Fibroblast of upper back skin (primary cell): ENCODE results near the gene ZGLP1.

ENCODE experiments used
- DNase-seq: peaks from one replicate; pipeline ENCODE4 v3.0.0-alpha.2; 2013

ZGLP1 gene

GRCh38 chr19:10271543-10272086, 38.0 kb downstream of the ZGLP1 start:
- DNase-seq, result no peak

DNA sequence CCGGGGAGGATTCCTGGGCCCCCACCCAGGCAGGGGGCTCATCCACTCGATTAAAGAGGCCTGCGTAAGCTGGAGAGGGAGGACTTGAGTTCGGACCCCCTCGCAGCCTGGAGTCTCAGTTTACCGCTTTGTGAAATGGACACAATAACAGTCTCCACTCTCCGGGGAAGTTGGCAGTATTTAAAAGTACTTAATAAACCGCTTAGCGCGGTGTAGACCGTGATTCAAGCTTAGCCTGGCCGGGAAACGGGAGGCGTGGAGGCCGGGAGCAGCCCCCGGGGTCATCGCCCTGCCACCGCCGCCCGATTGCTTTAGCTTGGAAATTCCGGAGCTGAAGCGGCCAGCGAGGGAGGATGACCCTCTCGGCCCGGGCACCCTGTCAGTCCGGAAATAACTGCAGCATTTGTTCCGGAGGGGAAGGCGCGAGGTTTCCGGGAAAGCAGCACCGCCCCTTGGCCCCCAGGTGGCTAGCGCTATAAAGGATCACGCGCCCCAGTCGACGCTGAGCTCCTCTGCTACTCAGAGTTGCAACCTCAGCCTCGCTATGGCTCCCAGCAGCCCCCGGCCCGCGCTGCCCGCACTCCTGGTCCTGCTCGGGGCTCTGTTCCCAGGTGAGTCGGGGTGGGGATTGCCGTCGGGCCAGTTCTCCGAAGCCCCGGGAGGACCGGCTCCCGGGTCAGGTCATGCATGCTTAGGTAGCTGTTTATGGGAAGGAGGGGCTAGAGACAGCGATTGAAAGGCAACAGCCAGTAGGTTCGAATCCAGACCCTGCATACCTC, 38.8 kb downstream of the ZGLP1 start, which contains the start of gene ICAM1:
Gene ICAM1 (plus strand): TSS at position 505 of the 779 bp plus-strand sequence. CDS start 40 bp downstream, at position 545.
- DNase-seq, result peak; percentile 35

DNA sequence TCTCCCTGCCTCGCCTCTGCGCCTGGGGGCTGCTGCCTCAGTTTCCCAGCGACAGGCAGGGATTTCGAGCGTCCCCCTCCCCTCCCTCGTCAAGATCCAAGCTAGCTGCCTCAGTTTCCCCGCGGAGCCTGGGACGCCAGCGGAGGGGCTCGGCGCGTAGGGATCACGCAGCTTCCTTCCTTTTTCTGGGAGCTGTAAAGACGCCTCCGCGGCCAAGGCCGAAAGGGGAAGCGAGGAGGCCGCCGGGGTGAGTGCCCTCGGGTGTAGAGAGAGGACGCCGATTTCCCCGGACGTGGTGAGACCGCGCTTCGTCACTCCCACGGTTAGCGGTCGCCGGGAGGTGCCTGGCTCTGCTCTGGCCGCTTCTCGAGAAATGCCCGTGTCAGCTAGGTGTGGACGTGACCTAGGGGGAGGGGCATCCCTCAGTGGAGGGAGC, 39.4 kb downstream of the ZGLP1 start:
- no peak for DNase-seq

DNA sequence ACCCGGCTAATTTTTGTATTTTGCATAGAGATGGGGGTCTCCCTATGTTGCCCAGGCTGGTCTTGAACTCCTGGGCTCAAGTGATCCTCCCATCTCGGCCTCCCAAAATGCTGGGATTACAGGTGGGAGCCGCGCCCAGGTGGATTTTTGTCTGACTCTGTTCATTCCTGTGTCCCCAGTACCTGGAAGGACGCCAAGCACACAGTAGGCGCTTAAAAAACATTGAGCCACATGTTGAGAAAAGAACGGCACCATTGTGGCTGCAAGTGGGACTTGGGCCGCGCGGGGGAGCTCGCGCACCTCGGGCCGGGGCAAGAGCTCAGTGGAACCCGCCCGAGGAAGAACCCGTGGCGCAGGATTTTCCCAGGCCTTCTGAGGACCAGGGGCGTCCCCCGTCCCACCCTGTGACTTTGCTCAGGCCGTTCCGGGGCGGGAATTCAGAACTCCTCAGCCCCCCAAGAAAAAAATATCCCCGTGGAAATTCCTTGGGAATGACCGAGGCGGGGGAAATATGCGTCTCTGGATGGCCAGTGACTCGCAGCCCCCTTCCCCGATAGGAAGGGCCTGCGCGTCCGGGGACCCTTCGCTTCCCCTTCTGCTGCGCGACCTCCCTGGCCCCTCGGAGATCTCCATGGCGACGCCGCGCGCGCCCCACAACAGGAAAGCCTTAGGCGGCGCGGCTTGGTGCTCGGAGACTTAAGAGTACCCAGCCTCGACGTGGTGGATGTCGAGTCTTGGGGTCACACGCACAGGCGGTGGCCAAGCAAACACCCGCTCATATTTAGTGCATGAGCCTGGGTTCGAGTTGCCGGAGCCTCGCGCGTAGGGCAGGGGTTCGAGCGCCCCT, 40.1 kb downstream of the ZGLP1 start:
- peak; percentile 63 for DNase-seq

- no peak for DNase-seq
Observed at GRCh38 chr19:10268071-10268470, 41.5 kb downstream of the ZGLP1 start.

GRCh38 chr19:10266706-10267105, 42.9 kb downstream of the ZGLP1 start:
- DNase-seq, result no peak

GRCh38 chr19:10262771-10263170, 46.8 kb downstream of the ZGLP1 start:
- DNase-seq, result peak; percentile 69

DNA sequence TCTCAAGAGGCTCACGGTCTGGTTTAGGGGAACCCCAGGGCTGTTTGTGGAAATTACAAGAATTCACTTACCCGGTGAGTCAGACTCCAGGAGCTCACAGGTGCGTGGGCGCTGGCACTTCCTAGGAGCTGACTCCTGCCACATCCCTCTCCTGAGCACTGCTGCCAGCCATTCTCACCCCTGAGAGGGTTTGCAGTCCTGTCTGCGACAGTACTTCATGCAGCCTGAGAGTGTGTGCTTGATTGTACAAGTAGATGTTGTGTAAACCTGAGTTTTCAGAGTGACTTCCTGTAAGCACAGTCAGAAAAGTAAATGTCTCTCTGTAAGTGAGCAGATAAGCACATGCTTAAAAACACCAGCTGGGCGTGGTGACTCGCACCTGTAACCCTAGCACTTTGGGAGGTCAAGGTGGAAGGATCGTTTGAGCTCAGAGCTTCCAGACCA, 49.5 kb downstream of the ZGLP1 start:
- no peak for DNase-seq

- DNase-seq, result peak; percentile 78
Observed at GRCh38 chr19:10259162-10259905, 50.3 kb downstream of the ZGLP1 start.

GRCh38 chr19:10258080-10258710, 51.4 kb downstream of the ZGLP1 start:
- no peak for DNase-seq

DNA sequence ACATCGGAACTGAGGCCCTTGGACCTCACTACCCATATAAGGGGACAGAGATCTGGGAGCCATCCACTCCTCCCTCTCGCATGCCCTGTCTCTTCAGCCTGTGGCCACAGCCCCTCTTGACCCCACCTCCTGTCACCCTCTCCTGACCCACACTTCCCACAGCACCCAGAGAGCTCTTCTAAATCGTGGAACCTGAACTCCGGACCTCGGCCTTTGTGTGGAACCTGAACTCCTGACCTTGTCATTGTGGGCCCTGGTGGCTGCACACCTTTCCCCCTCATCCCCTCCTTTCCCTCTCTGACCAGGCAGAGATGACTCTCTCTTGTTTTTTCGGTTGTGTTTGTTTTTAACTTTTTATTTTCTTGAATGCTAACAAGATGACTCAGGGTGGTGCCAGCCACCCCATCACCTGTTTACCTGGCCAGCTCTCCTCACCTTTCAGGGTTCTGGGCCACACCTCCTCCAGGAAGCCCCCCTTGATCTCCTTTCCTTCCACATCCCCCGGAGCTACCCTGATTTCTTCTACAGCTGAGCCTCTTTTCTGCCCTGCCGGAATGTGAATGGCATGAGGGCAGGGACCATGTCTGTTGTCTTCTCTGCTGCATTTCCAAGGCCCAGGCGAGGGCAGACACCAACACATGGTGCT, 52.5 kb downstream of the ZGLP1 start:
- DNase-seq, result no peak

- no peak for DNase-seq
Observed at GRCh38 chr19:10256551-10256950, 53.1 kb downstream of the ZGLP1 start.

DNA sequence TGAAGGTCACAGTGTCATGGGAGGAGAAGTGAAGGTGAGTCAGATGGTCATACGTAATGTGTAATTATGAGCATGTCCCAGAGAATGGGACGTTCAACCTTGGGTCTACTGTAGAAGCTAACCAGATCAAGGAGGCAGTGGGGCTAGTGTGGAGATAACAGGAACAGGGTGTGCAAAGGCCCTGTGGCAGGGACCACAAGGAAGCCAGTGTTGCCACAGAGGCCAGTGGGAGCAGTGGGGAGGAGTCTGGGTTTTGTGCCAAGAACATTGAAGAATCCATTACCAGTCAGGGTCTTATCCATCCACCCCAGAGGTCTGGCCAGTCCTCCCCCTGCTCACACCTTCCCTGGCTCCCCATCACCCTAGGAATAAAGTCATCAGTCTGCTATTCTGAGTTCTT, 54.3 kb downstream of the ZGLP1 start:
- no peak for DNase-seq
